Endothelial cell of umbilical vein (primary cell): ENCODE results near the gene NDUFAF2.

Source experiments
- POLR2A ChIP-seq: IDR thresholded peaks from 2 replicates; pipeline ENCODE4 v1.6.1; 2012; ENCODE audit warnings: low read depth, mild to moderate bottlenecking, control low read depth, low read length
- TF ChIP-seq, protein P1 (sequence below), 2 donors: IDR thresholded peaks; 1 replicate in 1 of 2; 2 replicates in 1 of 2; pipeline ENCODE4 v1.5.1; 2011; ENCODE audit warnings: low read length in 2 of 2, mild to moderate bottlenecking in 2 of 2, moderate library complexity in 2 of 2, control low read depth in 1 of 2, inconsistent platforms in 1 of 2, low read depth in 1 of 2; ENCODE audit not compliant: insufficient read depth in 1 of 2; ENCODE audit errors: extremely low read depth in 1 of 2

DNA sequence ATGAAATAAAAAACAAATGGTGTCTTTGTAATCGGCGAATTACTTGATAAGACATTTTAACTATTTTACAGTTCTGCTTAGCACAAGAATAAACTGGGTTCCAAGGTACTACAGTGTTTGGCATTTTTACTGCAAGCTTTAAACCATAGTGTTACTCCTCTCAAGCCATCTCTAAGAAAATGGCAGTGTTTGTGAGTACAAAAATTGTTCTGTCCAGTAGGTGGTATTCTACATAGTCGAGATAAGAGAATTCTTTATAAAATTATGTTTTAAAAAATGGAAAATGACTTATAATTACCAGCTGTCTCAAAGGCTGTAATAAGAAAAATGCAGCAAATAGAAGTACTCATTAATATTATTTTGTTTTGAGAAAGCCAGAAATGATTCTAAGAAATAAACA, 214.1 kb downstream of the NDUFAF2 start:
- TF ChIP-seq, protein P1, sequence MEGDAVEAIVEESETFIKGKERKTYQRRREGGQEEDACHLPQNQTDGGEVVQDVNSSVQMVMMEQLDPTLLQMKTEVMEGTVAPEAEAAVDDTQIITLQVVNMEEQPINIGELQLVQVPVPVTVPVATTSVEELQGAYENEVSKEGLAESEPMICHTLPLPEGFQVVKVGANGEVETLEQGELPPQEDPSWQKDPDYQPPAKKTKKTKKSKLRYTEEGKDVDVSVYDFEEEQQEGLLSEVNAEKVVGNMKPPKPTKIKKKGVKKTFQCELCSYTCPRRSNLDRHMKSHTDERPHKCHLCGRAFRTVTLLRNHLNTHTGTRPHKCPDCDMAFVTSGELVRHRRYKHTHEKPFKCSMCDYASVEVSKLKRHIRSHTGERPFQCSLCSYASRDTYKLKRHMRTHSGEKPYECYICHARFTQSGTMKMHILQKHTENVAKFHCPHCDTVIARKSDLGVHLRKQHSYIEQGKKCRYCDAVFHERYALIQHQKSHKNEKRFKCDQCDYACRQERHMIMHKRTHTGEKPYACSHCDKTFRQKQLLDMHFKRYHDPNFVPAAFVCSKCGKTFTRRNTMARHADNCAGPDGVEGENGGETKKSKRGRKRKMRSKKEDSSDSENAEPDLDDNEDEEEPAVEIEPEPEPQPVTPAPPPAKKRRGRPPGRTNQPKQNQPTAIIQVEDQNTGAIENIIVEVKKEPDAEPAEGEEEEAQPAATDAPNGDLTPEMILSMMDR (IDR thresholded peaks at IDR 0.05; ENCODE audit: extremely low read depth in 1 of 2, insufficient read depth in 1 of 2, low read depth in 1 of 2, low read length in 2 of 2) = no peak
- TF ChIP-seq POLR2A = no peak
